GM18909 (cell line): Measurements from ENCODE around the gene VSTM4.

ENCODE experiments used
- ATAC-seq: cut with Tn5 transposase; IDR thresholded peaks from one replicate; pipeline ENCODE4 v1.9.1; 2021; ENCODE audit warnings: mild to moderate bottlenecking; ENCODE audit not compliant: unreplicated experiment, poor library complexity

The VSTM4 gene

GRCh38 chr10:49118430-49119074 is 3.2 kb upstream of the VSTM4 start:
- ATAC-seq, result no peak

- no peak for ATAC-seq
Observed at GRCh38 chr10:49117376-49118070, 2.2 kb upstream of the VSTM4 start.

- no peak for ATAC-seq
Observed at GRCh38 chr10:49116509-49117375, 1.4 kb upstream of the VSTM4 start.

GRCh38 chr10:49115796-49116508 is 630 bp upstream of the VSTM4 start:
- ATAC-seq, result no peak

- ATAC-seq, result no peak
Observed at GRCh38 chr10:49114718-49115014, 656 bp downstream of the VSTM4 start.

GRCh38 chr10:49113741-49114141 is 1.6 kb downstream of the VSTM4 start:
- ATAC-seq, result no peak

GRCh38 chr10:49112851-49113250 is 2.5 kb downstream of the VSTM4 start:
- ATAC-seq, result no peak

GRCh38 chr10:49112098-49112497 is 3.2 kb downstream of the VSTM4 start:
- ATAC-seq, result no peak

GRCh38 chr10:49111320-49111698 is 4.0 kb downstream of the VSTM4 start:
- no peak for ATAC-seq

GRCh38 chr10:49110684-49111319 is 4.5 kb downstream of the VSTM4 start:
- no peak for ATAC-seq

- ATAC-seq, result no peak
Observed at GRCh38 chr10:49109669-49110340, 5.5 kb downstream of the VSTM4 start.

- ATAC-seq, result no peak
Observed at GRCh38 chr10:49108656-49109055, 6.7 kb downstream of the VSTM4 start.

- ATAC-seq, result no peak
Observed at GRCh38 chr10:49107887-49108267, 7.4 kb downstream of the VSTM4 start.

GRCh38 chr10:49107111-49107886 is 8.0 kb downstream of the VSTM4 start:
- ATAC-seq, result no peak

- no peak for ATAC-seq
Observed at GRCh38 chr10:49106451-49106850, 8.9 kb downstream of the VSTM4 start.

GRCh38 chr10:49105076-49105475 is 10.2 kb downstream of the VSTM4 start:
- ATAC-seq, result no peak

- ATAC-seq, result no peak
Observed at GRCh38 chr10:49104323-49104722, 11.0 kb downstream of the VSTM4 start.

- ATAC-seq, result no peak
Observed at GRCh38 chr10:49103761-49104160, 11.6 kb downstream of the VSTM4 start.

GRCh38 chr10:49099046-49099445 is 16.3 kb downstream of the VSTM4 start:
- ATAC-seq, result no peak
